Psoas muscle (tissue), 8 donors: ENCODE results near the gene CMTM4. TPM values are rescaled to one million over a fixed set of nuclear protein-coding genes. Genes with fewer than 3 reads are reported as not detected.
"Not testable (repeated sequence)": the region's sequence is repeated elsewhere in the genome, so short reads cannot be mapped to it uniquely, and the experiment has no call there.

Experiments
- ATAC-seq, 4 donors: fragments of 200-7000 bp; cut with Tn5 transposase; one replicate each; pipeline ENCODE4 v1.9.1; 2020; ENCODE audit warnings: moderate library complexity in 3 of 4, mild to moderate bottlenecking in 2 of 4
- DNase-seq, 2 donors: peaks; one replicate each; pipeline ENCODE4 v3.0.0-alpha.2; 2020
- H3K27ac ChIP-seq: fragments of 200-600 bp; one replicate; pipeline ENCODE4 v1.8.0; 2022
- H3K27me3 ChIP-seq, 3 donors: fragments of 200-600 bp in 1 of 3; one replicate each; pipeline versions ENCODE4 v1.6.1 to v1.8.0; 2013 to 2022; ENCODE audit warnings: low read length in 2 of 3, mild to moderate bottlenecking in 2 of 3, moderate library complexity in 1 of 3; ENCODE audit not compliant: insufficient read depth in 3 of 3
- H3K36me3 ChIP-seq, 2 donors: fragments of 200-600 bp in 1 of 2; one replicate each; pipeline versions ENCODE4 v1.6.1 to v1.8.0; 2013 to 2022; ENCODE audit warnings: low read depth in 1 of 2, mild to moderate bottlenecking in 1 of 2, moderate library complexity in 1 of 2; ENCODE audit not compliant: insufficient read depth in 1 of 2
- H3K4me1 ChIP-seq: fragments of 200-600 bp; one replicate; pipeline ENCODE4 v1.8.0; 2022
- H3K4me3 ChIP-seq: fragments of 200-600 bp; one replicate; pipeline ENCODE4 v1.8.0; 2022; ENCODE audit warnings: mild to moderate bottlenecking
- H3K9me3 ChIP-seq: fragments of 200-600 bp; one replicate; pipeline ENCODE4 v1.8.0; 2022
- WGBS, 3 donors: extraction: QIAGEN DNeasy Blood & Tissue Kit; methylation state at CpG; one replicate each; pipeline versions ENCODE4 v1.1.6 to v1.1.7; 2013; 5-methylcytosine and 5-hydroxymethylcytosine counted together
- intact Hi-C, 2 donors: fragments of 100-400 bp; cut with DNase I; formaldehyde crosslinking; loops; one replicate each; pipeline versions ENCODE4 v1.11.0 to v1.14.2; 2022
- polyA plus RNA-seq, 3 donors: library from polyadenylated mRNA; stranded (reverse); fragments of 200-250 nt; gene quantifications; one replicate each; pipeline ENCODE4 v1.2.3, GENCODE V29; 2013
- total RNA-seq, 4 donors: library from RNA; stranded (reverse); fragmentation: NEBNext Ultra II Directional in 2 of 4; extraction: Animal tissue kit (Norgen Biotek cat#: 25700) in 2 of 4; gene quantifications; one replicate each; pipeline versions ENCODE4 v1.2.1 to v1.2.4, GENCODE V29; 2021 to 2023
- TF ChIP-seq, protein P1 (sequence below): fragments of 200-600 bp; IDR thresholded peaks from one replicate; pipeline ENCODE4 v1.8.0; 2022; ENCODE audit warnings: antibody characterized with exemption
- donor health status: healthy with polysubstance abuse.
- donor health status: DM: no; HTN: no; CAD: no; lungs with moderate emphysema.
- donor health status: Bipolar disorder and iron deficiency.
- donor health status: healthy.
- donor health status: DM: yes; HTN: yes; CAD: no.
- donor health status: DM: no; HTN: no; CAD: no.
- donor health status: DM: no; HTN: no; CAD: no.
- donor health status: DM: yes; HTN: yes; CAD: no.

Gene CMTM4
- total and polyA plus RNA-seq, 7 donors = 2.3 to 10.3 (median 7.7) TPM

DNA sequence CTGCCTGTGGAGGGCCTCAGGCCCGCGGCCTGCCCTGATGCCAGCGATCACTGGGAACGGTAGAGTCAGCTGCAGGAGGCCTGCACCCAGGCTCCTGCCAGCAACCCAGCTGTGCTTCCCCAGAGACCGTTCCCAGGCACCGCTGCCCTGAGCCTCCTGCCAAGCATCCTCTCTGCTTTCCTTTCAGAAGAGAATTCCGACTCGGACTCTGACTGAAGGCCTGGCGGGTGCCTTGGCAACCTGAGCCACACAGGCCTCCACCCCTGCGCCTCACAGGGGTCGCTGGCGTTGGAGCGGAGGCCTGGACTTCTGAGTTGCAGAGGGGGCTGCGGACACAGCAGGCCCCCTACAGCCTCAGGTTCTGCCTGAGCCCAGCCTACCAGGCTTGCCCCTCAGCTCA is 84.1 kb downstream of the CMTM4 start:
- ATAC-seq (no peak), DNase-seq (no peak)
- peaks cover 0 to 44% of the 10 kb centered on the region in 2 donors for H3K36me3 ChIP-seq
- no peak overlapping the region for H3K4me3 ChIP-seq
- intact Hi-C loops = loop anchor here in 1 of 2 donors (10.0 kb wide), 1 partner anchor 82 kb away; the partner anchor contains the start of gene CMTM4
- no peaks in the 10 kb centered on the region for H3K27me3 ChIP-seq
- no peaks in the 10 kb centered on the region for H3K9me3 ChIP-seq
- H3K4me1 ChIP-seq = peaks cover 3% of the 10 kb centered on the region
- 57 to 70% (median 63%) methylated on average over 14 of the region's 14 CpGs for WGBS, 3 donors
- no peak overlapping the region for H3K27ac ChIP-seq
- TF ChIP-seq, protein P1, sequence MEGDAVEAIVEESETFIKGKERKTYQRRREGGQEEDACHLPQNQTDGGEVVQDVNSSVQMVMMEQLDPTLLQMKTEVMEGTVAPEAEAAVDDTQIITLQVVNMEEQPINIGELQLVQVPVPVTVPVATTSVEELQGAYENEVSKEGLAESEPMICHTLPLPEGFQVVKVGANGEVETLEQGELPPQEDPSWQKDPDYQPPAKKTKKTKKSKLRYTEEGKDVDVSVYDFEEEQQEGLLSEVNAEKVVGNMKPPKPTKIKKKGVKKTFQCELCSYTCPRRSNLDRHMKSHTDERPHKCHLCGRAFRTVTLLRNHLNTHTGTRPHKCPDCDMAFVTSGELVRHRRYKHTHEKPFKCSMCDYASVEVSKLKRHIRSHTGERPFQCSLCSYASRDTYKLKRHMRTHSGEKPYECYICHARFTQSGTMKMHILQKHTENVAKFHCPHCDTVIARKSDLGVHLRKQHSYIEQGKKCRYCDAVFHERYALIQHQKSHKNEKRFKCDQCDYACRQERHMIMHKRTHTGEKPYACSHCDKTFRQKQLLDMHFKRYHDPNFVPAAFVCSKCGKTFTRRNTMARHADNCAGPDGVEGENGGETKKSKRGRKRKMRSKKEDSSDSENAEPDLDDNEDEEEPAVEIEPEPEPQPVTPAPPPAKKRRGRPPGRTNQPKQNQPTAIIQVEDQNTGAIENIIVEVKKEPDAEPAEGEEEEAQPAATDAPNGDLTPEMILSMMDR = no peak

DNA sequence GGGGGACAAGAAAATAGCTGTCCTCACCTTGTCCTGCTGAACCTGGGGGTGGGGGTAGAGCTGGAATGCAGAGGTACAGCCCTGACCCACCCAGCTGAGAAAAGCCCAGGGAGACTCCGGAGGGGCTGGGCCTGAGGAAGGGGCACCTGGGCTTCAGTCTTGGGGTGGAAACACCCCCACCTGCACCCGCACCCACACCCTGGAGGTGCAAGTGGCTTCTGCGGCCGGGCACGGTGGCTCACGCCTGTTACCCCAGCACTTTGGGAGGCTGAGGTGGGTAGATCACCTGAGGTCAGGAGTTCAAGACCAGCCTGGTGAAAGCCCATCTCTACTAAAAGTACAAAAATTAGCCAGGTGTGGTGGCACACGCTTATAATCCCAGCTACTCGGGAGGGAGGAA is 84.6 kb downstream of the CMTM4 start:
- not testable (repeated sequence) for H3K4me3 ChIP-seq, H3K4me1 ChIP-seq, H3K9me3 ChIP-seq, H3K27me3 ChIP-seq, H3K27ac ChIP-seq, ATAC-seq, DNase-seq
- intact Hi-C loops = loop anchor here in 1 of 2 donors (10.0 kb wide), 1 partner anchor 83 kb away; the partner anchor contains the start of gene CMTM4
- WGBS, 3 donors = 91 to 94% (median 92%) methylated on average over 8 of the region's 8 CpGs
- H3K36me3 ChIP-seq = peaks cover 0 to 44% of the 10 kb centered on the region in 2 donors

DNA sequence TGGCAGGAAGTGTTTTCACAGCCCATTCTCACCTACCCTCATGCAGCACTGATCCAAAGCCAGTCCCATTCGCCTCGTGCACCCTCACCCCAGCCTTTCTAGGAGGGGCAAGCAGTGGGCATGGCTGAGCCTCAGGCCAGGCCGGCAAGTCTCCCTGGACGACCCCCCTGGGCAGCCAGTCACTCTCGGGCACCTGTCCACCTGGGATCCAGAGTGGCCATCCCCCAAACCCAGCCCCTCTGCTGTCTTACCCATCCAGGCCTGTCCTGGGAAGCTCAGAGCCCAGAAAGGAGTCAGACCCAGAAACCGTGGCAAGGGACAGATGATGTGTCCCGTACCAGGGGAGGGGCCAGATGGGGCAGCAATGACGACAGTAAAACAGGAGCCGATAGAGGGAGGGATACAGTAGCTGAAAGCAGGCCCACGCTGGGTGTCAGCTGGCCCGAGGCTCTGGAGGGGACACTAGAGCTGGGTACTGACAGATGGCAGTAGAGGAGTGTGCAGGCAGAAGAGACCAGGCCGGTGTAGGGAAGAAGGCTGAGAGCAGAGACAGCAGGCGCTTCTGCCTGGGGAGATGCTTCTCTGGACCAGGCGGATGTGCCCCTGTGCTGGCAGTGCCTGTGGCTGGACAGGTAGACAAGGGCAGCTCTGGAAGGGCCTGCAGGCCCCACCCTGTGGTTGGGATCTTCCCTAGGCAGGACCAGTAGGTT is 86.3 kb downstream of the CMTM4 start:
- WGBS, 3 donors = 90 to 93% (median 91%) methylated on average over 14 of the region's 14 CpGs
- peaks cover 0 to 44% of the 10 kb centered on the region in 2 donors for H3K36me3 ChIP-seq

DNA sequence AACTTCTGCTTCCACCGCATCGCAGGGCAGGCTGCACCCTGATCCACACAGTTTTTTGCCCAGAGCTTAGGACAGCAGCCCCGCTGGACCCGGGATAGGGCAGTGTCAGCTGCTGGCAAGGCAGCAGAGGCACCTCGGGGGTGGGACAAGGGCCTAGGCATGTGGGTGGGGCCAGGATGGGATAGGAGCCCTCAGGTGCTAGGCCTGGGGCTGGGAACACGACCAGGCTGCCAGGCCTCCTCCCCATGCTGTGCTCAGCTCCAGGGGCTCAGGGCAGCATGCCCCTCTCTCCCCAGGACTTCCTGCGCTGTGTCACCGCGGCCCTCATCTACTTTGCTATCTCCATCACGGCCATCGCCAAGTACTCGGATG is 87.4 kb downstream of the CMTM4 start:
- TF ChIP-seq, protein P1 = no peak
- Histone ChIP-seq H3K36me3 (peaks cover 0 to 34% of the 10 kb centered on the region in 2 donors), H3K9me3 (no peaks in the 10 kb centered on the region), H3K4me3 (no peak overlapping the region), H3K27me3 (peaks cover 0 to 5% (median 2%) of the 10 kb centered on the region in 3 donors), H3K4me1 (no peaks in the 10 kb centered on the region), H3K27ac (no peak overlapping the region)
- WGBS, 3 donors = 75 to 88% (median 84%) methylated on average over 9 to 12 of the region's 12 CpGs
- peak in 1 of 4 donors; percentile 3 for ATAC-seq
- intact Hi-C loops = loop anchor here in 1 of 2 donors (2.0 to 10.0 kb wide), 3 partner anchors 124 to 260 kb away; no protein-coding TSS in a partner anchor
- no peak for DNase-seq

More for the DNA sequence above, 86.3 kb downstream of the CMTM4 start:
- H3K4me3 ChIP-seq = no peak overlapping the region
- ATAC-seq (no peak), DNase-seq (no peak)
- TF ChIP-seq, protein P1 = no peak
- no peaks in the 10 kb centered on the region for H3K27me3 ChIP-seq
- no peaks in the 10 kb centered on the region for H3K9me3 ChIP-seq
- H3K4me1 ChIP-seq = no peaks in the 10 kb centered on the region
- intact Hi-C loops = loop anchor here in 1 of 2 donors (10.0 kb wide), 1 partner anchor 85 kb away; the partner anchor contains the start of gene CMTM4
- no peak overlapping the region for H3K27ac ChIP-seq
